ENCODE results near the gene NR6A1. TPM values are rescaled to one million over a fixed set of nuclear protein-coding genes. Genes with fewer than 3 reads are reported as not detected.

NR6A1 gene
- total and polyA plus RNA-seq, 2 of the 13 experiments (the other 11 are each of a cell fraction or from before 2014, with no cell fraction given) = 28.1 to 31.5 TPM

DNA sequence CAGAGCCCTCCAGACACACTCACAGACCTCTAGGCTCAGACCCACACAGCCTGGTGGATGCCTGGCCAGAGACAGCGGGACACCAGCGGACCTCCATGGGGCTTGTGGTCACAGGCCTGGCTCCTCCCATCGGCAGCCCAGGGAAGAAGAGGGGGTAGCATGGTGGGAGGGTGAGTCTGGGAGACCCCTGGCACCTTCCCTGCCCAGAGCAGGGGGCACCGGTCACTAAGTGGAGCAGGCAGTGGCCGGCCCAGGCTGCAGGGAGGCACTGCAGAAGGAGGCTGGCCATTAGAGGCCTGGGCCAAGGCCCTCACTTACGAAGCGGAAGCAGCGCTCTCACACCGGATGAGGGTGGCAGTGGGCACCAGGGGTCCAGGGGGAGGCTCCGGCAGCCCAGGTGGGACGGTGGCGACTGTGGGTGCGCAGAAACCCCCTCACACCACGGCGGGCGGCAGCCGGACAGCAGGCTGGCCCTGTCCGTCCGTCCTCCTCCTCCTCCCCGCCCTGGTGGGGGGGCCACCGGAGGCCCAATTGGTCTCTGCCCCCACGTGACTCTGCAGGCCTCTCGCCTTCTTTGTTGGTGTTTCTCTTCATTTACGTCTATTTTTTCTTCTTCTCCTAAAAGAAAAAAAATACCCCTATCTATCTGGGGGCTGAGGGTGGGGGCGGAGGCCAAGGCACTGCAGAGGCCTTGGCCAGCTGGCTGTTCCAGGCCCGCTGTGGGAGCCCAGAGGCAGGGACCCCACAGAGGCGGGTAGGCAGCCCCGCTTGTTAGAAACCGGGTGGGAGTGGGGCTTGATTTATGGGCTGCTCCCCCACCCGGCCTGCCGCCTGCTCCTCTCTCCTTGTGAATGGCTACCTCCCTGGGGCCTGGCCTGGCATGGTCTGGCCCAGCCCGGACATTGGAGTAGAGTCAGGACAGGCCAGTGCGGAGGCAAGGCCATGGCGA lies 263.9 kb downstream of the NR6A1 start, which contains the start of gene NR5A1 (continued):
- TF ChIP-seq, protein P1, sequence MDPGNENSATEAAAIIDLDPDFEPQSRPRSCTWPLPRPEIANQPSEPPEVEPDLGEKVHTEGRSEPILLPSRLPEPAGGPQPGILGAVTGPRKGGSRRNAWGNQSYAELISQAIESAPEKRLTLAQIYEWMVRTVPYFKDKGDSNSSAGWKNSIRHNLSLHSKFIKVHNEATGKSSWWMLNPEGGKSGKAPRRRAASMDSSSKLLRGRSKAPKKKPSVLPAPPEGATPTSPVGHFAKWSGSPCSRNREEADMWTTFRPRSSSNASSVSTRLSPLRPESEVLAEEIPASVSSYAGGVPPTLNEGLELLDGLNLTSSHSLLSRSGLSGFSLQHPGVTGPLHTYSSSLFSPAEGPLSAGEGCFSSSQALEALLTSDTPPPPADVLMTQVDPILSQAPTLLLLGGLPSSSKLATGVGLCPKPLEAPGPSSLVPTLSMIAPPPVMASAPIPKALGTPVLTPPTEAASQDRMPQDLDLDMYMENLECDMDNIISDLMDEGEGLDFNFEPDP (CRISPR knock-in tag; conservative IDR thresholded peaks at IDR 0.05) = 0 out of 2 replicates have a peak, but pooled peaks have one; percentile 26
- TF ChIP-seq DNMT3B (CRISPR knock-in tag; conservative IDR thresholded peaks at IDR 0.05) = peak; percentile 61; the same call in 1 of the 2 replicates
- TF ChIP-seq, protein P2, sequence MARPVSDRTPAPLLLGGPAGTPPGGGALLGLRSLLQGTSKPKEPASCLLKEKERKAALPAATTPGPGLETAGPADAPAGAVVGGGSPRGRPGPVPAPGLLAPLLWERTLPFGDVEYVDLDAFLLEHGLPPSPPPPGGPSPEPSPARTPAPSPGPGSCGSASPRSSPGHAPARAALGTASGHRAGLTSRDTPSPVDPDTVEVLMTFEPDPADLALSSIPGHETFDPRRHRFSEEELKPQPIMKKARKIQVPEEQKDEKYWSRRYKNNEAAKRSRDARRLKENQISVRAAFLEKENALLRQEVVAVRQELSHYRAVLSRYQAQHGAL (CRISPR knock-in tag; IDR thresholded peaks at IDR 0.05; ENCODE audit: not compliant biosample characterization) = peak; percentile 17
- peak; percentile 13; the same call in 1 of the 2 replicates for TF ChIP-seq ZNF12 (CRISPR knock-in tag; IDR thresholded peaks at IDR 0.05)
- TF ChIP-seq, protein P3, sequence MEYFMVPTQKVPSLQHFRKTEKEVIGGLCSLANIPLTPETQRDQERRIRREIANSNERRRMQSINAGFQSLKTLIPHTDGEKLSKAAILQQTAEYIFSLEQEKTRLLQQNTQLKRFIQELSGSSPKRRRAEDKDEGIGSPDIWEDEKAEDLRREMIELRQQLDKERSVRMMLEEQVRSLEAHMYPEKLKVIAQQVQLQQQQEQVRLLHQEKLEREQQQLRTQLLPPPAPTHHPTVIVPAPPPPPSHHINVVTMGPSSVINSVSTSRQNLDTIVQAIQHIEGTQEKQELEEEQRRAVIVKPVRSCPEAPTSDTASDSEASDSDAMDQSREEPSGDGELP (IDR thresholded peaks at IDR 0.05; ENCODE audit: borderline replicate concordance, low read depth) = peak; percentile 9; the same call in 1 of the 2 replicates
- TF ChIP-seq HNRNPH1 (optimal IDR thresholded peaks at IDR 0.05; ENCODE audit: low read depth, low read length) = no peak
- TF ChIP-seq NFATC3 (CRISPR knock-in tag; IDR thresholded peaks at IDR 0.05) = no peak
- peak; percentile 59; the same call in 1 of the 2 replicates for TF ChIP-seq TGIF2 (CRISPR knock-in tag; IDR thresholded peaks at IDR 0.05)
- peak; percentile 19; the same call in 1 of the 2 replicates for TF ChIP-seq ZNF232 (CRISPR knock-in tag; IDR thresholded peaks at IDR 0.05; ENCODE audit: borderline replicate concordance)
- no peak for TF ChIP-seq SAP130 (CRISPR knock-in tag; IDR thresholded peaks at IDR 0.05; ENCODE audit: low read depth)
- TF ChIP-seq NONO (IDR thresholded peaks at IDR 0.05) = no peak
- TF ChIP-seq NONO (CRISPR knock-in tag; conservative IDR thresholded peaks at IDR 0.05) = peak; percentile 69
- TF ChIP-seq HOXA7 (CRISPR knock-in tag; IDR thresholded peaks at IDR 0.05) = peak; percentile 26; the same call in 1 of the 2 replicates
- TF ChIP-seq KLF6 (CRISPR knock-in tag; IDR thresholded peaks at IDR 0.05) = 0 out of 2 replicates have a peak, but pooled peaks have one; percentile 20
- TF ChIP-seq ZNF235 (CRISPR knock-in tag; IDR thresholded peaks at IDR 0.05; ENCODE audit: borderline replicate concordance) = no peak
- no peak for TF ChIP-seq ZNF33A (CRISPR knock-in tag; IDR thresholded peaks at IDR 0.05; ENCODE audit: borderline replicate concordance)
- TF ChIP-seq, protein P4, sequence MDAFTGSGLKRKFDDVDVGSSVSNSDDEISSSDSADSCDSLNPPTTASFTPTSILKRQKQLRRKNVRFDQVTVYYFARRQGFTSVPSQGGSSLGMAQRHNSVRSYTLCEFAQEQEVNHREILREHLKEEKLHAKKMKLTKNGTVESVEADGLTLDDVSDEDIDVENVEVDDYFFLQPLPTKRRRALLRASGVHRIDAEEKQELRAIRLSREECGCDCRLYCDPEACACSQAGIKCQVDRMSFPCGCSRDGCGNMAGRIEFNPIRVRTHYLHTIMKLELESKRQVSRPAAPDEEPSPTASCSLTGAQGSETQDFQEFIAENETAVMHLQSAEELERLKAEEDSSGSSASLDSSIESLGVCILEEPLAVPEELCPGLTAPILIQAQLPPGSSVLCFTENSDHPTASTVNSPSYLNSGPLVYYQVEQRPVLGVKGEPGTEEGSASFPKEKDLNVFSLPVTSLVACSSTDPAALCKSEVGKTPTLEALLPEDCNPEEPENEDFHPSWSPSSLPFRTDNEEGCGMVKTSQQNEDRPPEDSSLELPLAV (CRISPR knock-in tag; conservative IDR thresholded peaks at IDR 0.05; ENCODE audit: low read depth) = no peak
- 0 out of 2 replicates have a peak, but pooled peaks have one; percentile 30 for TF ChIP-seq ZMYM2 (CRISPR knock-in tag; IDR thresholded peaks at IDR 0.05)
- peak; percentile 82; the same call in 1 of the 2 replicates for TF ChIP-seq KDM3A (CRISPR knock-in tag; IDR thresholded peaks at IDR 0.05; ENCODE audit: low read depth)
- TF ChIP-seq ELF3 (CRISPR knock-in tag; IDR thresholded peaks at IDR 0.05) = peak; percentile 68; the same call in 1 of the 2 replicates
- TF ChIP-seq SMAD9 (CRISPR knock-in tag; IDR thresholded peaks at IDR 0.05) = 0 out of 2 replicates have a peak, but pooled peaks have one; percentile 31
- TF ChIP-seq ZNF749 (CRISPR knock-in tag; IDR thresholded peaks at IDR 0.05; ENCODE audit: borderline replicate concordance) = peak; percentile 57; the same call in 1 of the 2 replicates
